BJ (cell line): ENCODE measurements around the gene SPTA1. TPM values are rescaled to one million over a fixed set of nuclear protein-coding genes. Genes with fewer than 3 reads are reported as not detected.

Source experiments
- CTCF ChIA-PET: fragments of 350-600 bp; formaldehyde crosslinking; extraction: SDS; loops from one replicate; lab custom pipeline; 2021; ENCODE audit warnings: antibody characterized with exemption, inconsistent platforms; lab: Yijun Ruan, JAX
- POLR2A ChIA-PET: fragments of 300-600 bp; sonication (Branson Sonifier 250); formaldehyde crosslinking; extraction: SDS; loops from one replicate; lab custom pipeline; 2021; ENCODE audit warnings: antibody characterized with exemption; lab: Charles Lee
- DNase-seq: peaks from one replicate; pipeline ENCODE4 v3.0.0-alpha.2; 2011; ENCODE audit warnings: low read depth
- H3K27me3 ChIP-seq: 2 replicates; pipeline ENCODE4 v1.6.0; 2011; ENCODE audit warnings: low read length; ENCODE audit not compliant: control insufficient read depth, insufficient read depth
- H3K36me3 ChIP-seq: 2 replicates; pipeline ENCODE4 v1.5.1; 2011; ENCODE audit warnings: low read length; ENCODE audit not compliant: control insufficient read depth, insufficient read depth
- H3K4me3 ChIP-seq: 2 replicates; pipeline ENCODE4 v1.5.1; 2011; ENCODE audit warnings: low read depth, mild to moderate bottlenecking, control low read depth, low read length
- CTCF ChIP-seq: IDR thresholded peaks from 2 replicates; pipeline ENCODE4 v1.5.1; 2011; ENCODE audit warnings: low read depth, mild to moderate bottlenecking, control low read depth, inconsistent platforms, low read length, moderate library complexity; ENCODE audit not compliant: insufficient read depth
- polyA plus RNA-seq: library from polyadenylated mRNA; depleted of rRNA; stranded (reverse); fragments of >200 nt; gene quantifications from 2 replicates; pipeline ENCODE4 v1.2.3, GENCODE V29; 2011

The SPTA1 gene
- polyA plus RNA-seq, 1 experiment: not detected

- H3K36me3 ChIP-seq: no peaks in the 10 kb centered on the region
- ChIA-PET CTCF (no interaction called here), POLR2A (no interaction called here)
- H3K27me3 ChIP-seq: no peaks in the 10 kb centered on the region
- H3K4me3 ChIP-seq: no peak overlapping the region
- DNase-seq: no peak
- no peak for TF ChIP-seq CTCF
These were observed 42.2 kb upstream of the SPTA1 start for GRCh38 chr1:158728510-158729225.

GRCh38 chr1:158724442-158724841 lies 37.9 kb upstream of the SPTA1 start:
- ChIA-PET CTCF (no interaction called here), POLR2A (no interaction called here)
- no peak for TF ChIP-seq CTCF
- H3K36me3 ChIP-seq: no peaks in the 10 kb centered on the region
- H3K27me3 ChIP-seq: no peaks in the 10 kb centered on the region
- H3K4me3 ChIP-seq: no peak overlapping the region
- DNase-seq: no peak

GRCh38 chr1:158720620-158721019 lies 34.1 kb upstream of the SPTA1 start, which contains the start of gene OR6K3:
Gene OR6K3, minus strand, starts transcription at chr1:158720720. Its CDS starts 2,605 bp downstream, at chr1:158718115.
- ChIA-PET CTCF (no interaction called here), POLR2A (no interaction called here)
- Histone ChIP-seq H3K27me3 (no peaks in the 10 kb centered on the region), H3K4me3 (no peak within 1 kb of the TSS), H3K36me3 (no peaks in the 10 kb centered on the region)
- DNase-seq: no peak
- no peak for TF ChIP-seq CTCF

- no peaks in the 10 kb centered on the region for H3K27me3 ChIP-seq
- ChIA-PET CTCF (no interaction called here), POLR2A (no interaction called here)
These were observed 33.1 kb upstream of the SPTA1 start for GRCh38 chr1:158719664-158720063.

GRCh38 chr1:158717344-158717743 lies 30.8 kb upstream of the SPTA1 start:
- no peak overlapping the region for H3K4me3 ChIP-seq
- TF ChIP-seq CTCF: no peak
- POLR2A ChIA-PET: no interaction called here
- DNase-seq: no peak
- no peaks in the 10 kb centered on the region for H3K36me3 ChIP-seq
- CTCF ChIA-PET: no interaction called here
- no peaks in the 10 kb centered on the region for H3K27me3 ChIP-seq

More at GRCh38 chr1:158719664-158720063, 33.1 kb upstream of the SPTA1 start:
- no peak overlapping the region for H3K4me3 ChIP-seq
- H3K36me3 ChIP-seq: no peaks in the 10 kb centered on the region
- no peak for DNase-seq
- TF ChIP-seq CTCF: no peak
